ENCODE measurements around the gene MAPK1IP1L. TPM values are rescaled to one million over a fixed set of nuclear protein-coding genes. Genes with fewer than 3 reads are reported as not detected.
"Not testable (repeated sequence)": the region's sequence is repeated elsewhere in the genome, so short reads cannot be mapped to it uniquely, and the experiment has no call there.

Gene MAPK1IP1L
- total and polyA plus RNA-seq, 4 donors: 29.0 to 101 (median 64.7) TPM

- Histone ChIP-seq H3K27me3 (ENCODE audit: control insufficient read depth, insufficient read depth, low read length) (no peaks in the 10 kb centered on the region), H3K9me3 (ENCODE audit: control insufficient read depth, insufficient read depth, low read length) (no peaks in the 10 kb centered on the region), H3K36me3 (ENCODE audit: control insufficient read depth, insufficient read depth, low read length) (no peaks in the 10 kb centered on the region), H3K4me3 (ENCODE audit: low read depth, low read length) (no peak overlapping the region), H3K4me1 (ENCODE audit: control insufficient read depth, insufficient read depth, low read length) (peaks cover 4% of the 10 kb centered on the region), H3K27ac (ENCODE audit: low read depth, low read length) (peak overlapping the region; percentile 61)
- 5% methylated on average over 5 of the region's 10 CpGs for WGBS (ENCODE audit: insufficient coverage)
- DNase-seq (ENCODE audit: low read depth in 4 of 6, low spot score in 6 of 6): peak in 5 of 6 donors; percentile 48 to 89 (median 70)
These were observed 20.6 kb downstream of the MAPK1IP1L start for GRCh38 chr14:55071870-55072640.

- H3K27ac ChIP-seq (ENCODE audit: low read depth, low read length): no peak overlapping the region
- H3K4me3 ChIP-seq (ENCODE audit: low read depth, low read length): no peak overlapping the region
- DNase-seq (ENCODE audit: low read depth in 4 of 6, low spot score in 6 of 6): no peak
- H3K36me3 ChIP-seq (ENCODE audit: control insufficient read depth, insufficient read depth, low read length): no peaks in the 10 kb centered on the region
- H3K9me3 ChIP-seq (ENCODE audit: control insufficient read depth, insufficient read depth, low read length): no peaks in the 10 kb centered on the region
- WGBS (ENCODE audit: insufficient coverage): no CpG with 5 or more reads among the region's 2 CpGs
- H3K4me1 ChIP-seq (ENCODE audit: control insufficient read depth, insufficient read depth, low read length): peaks cover 4% of the 10 kb centered on the region
- no peaks in the 10 kb centered on the region for H3K27me3 ChIP-seq (ENCODE audit: control insufficient read depth, insufficient read depth, low read length)
These were observed 22.4 kb downstream of the MAPK1IP1L start for GRCh38 chr14:55073856-55074255.

- Histone ChIP-seq H3K36me3 (ENCODE audit: control insufficient read depth, insufficient read depth, low read length) (no peaks in the 10 kb centered on the region), H3K27ac (ENCODE audit: low read depth, low read length) (no peak overlapping the region), H3K9me3 (ENCODE audit: control insufficient read depth, insufficient read depth, low read length) (no peaks in the 10 kb centered on the region), H3K4me1 (ENCODE audit: control insufficient read depth, insufficient read depth, low read length) (peaks cover 4% of the 10 kb centered on the region), H3K4me3 (ENCODE audit: low read depth, low read length) (no peak overlapping the region), H3K27me3 (ENCODE audit: control insufficient read depth, insufficient read depth, low read length) (no peaks in the 10 kb centered on the region)
- no peak for DNase-seq (ENCODE audit: low read depth in 4 of 6, low spot score in 6 of 6)
- whole genome bisulfite sequencing (ENCODE audit: insufficient coverage): 21% methylated on average over 3 of the region's 5 CpGs
These were observed 23.2 kb downstream of the MAPK1IP1L start for GRCh38 chr14:55074662-55075061.

GRCh38 chr14:55075628-55076175 lies 24.3 kb downstream of the MAPK1IP1L start:
- WGBS (ENCODE audit: insufficient coverage): 60% methylated on average over 2 of the region's 3 CpGs
- H3K36me3 ChIP-seq (ENCODE audit: control insufficient read depth, insufficient read depth, low read length): no peaks in the 10 kb centered on the region
- DNase-seq (ENCODE audit: low read depth in 4 of 6, low spot score in 6 of 6): no peak
- H3K4me3 ChIP-seq (ENCODE audit: low read depth, low read length): no peak overlapping the region
- H3K9me3 ChIP-seq (ENCODE audit: control insufficient read depth, insufficient read depth, low read length): no peaks in the 10 kb centered on the region
- no peak overlapping the region for H3K27ac ChIP-seq (ENCODE audit: low read depth, low read length)
- H3K4me1 ChIP-seq (ENCODE audit: control insufficient read depth, insufficient read depth, low read length): peaks cover 4% of the 10 kb centered on the region
- H3K27me3 ChIP-seq (ENCODE audit: control insufficient read depth, insufficient read depth, low read length): no peaks in the 10 kb centered on the region

GRCh38 chr14:55077170-55078151 lies 26.0 kb downstream of the MAPK1IP1L start:
- H3K27me3 ChIP-seq (ENCODE audit: control insufficient read depth, insufficient read depth, low read length): no peaks in the 10 kb centered on the region
- H3K27ac ChIP-seq (ENCODE audit: low read depth, low read length): no peak overlapping the region
- 84% methylated on average over 13 of the region's 17 CpGs for WGBS (ENCODE audit: insufficient coverage)
- no peaks in the 10 kb centered on the region for H3K4me1 ChIP-seq (ENCODE audit: control insufficient read depth, insufficient read depth, low read length)
- H3K9me3 ChIP-seq (ENCODE audit: control insufficient read depth, insufficient read depth, low read length): no peaks in the 10 kb centered on the region
- H3K4me3 ChIP-seq (ENCODE audit: low read depth, low read length): no peak overlapping the region
- H3K36me3 ChIP-seq (ENCODE audit: control insufficient read depth, insufficient read depth, low read length): no peaks in the 10 kb centered on the region
- DNase-seq (ENCODE audit: low read depth in 4 of 6, low spot score in 6 of 6): no peak

- DNase-seq (ENCODE audit: low read depth in 4 of 6, low spot score in 6 of 6): not testable (repeated sequence)
- no CpG with 5 or more reads among the region's 6 CpGs for WGBS (ENCODE audit: insufficient coverage)
These were observed 28.5 kb downstream of the MAPK1IP1L start for GRCh38 chr14:55079961-55080360.

GRCh38 chr14:55084401-55085059 lies 33.1 kb downstream of the MAPK1IP1L start:
- Histone ChIP-seq H3K4me3 (ENCODE audit: low read depth, low read length) (no peak overlapping the region), H3K36me3 (ENCODE audit: control insufficient read depth, insufficient read depth, low read length) (no peaks in the 10 kb centered on the region)
- DNase-seq (ENCODE audit: low read depth in 4 of 6, low spot score in 6 of 6): no peak

More at GRCh38 chr14:55079961-55080360, 28.5 kb downstream of the MAPK1IP1L start:
- H3K4me3 ChIP-seq (ENCODE audit: low read depth, low read length); H3K27me3 ChIP-seq (ENCODE audit: control insufficient read depth, insufficient read depth, low read length); H3K27ac ChIP-seq (ENCODE audit: low read depth, low read length); H3K4me1 ChIP-seq (ENCODE audit: control insufficient read depth, insufficient read depth, low read length); H3K9me3 ChIP-seq (ENCODE audit: control insufficient read depth, insufficient read depth, low read length); H3K36me3 ChIP-seq (ENCODE audit: control insufficient read depth, insufficient read depth, low read length): not testable (repeated sequence)

GRCh38 chr14:55085060-55085660 lies 33.7 kb downstream of the MAPK1IP1L start:
- no peak overlapping the region for H3K27ac ChIP-seq (ENCODE audit: low read depth, low read length)
- 52% methylated on average over 2 of the region's 4 CpGs for WGBS (ENCODE audit: insufficient coverage)
- no peaks in the 10 kb centered on the region for H3K36me3 ChIP-seq (ENCODE audit: control insufficient read depth, insufficient read depth, low read length)
- H3K4me1 ChIP-seq (ENCODE audit: control insufficient read depth, insufficient read depth, low read length): no peaks in the 10 kb centered on the region
- DNase-seq (ENCODE audit: low read depth in 4 of 6, low spot score in 6 of 6): no peak
- no peak overlapping the region for H3K4me3 ChIP-seq (ENCODE audit: low read depth, low read length)
- H3K27me3 ChIP-seq (ENCODE audit: control insufficient read depth, insufficient read depth, low read length): no peaks in the 10 kb centered on the region
- no peaks in the 10 kb centered on the region for H3K9me3 ChIP-seq (ENCODE audit: control insufficient read depth, insufficient read depth, low read length)

More at GRCh38 chr14:55084401-55085059, 33.1 kb downstream of the MAPK1IP1L start:
- H3K27me3 ChIP-seq (ENCODE audit: control insufficient read depth, insufficient read depth, low read length): no peaks in the 10 kb centered on the region
- H3K4me1 ChIP-seq (ENCODE audit: control insufficient read depth, insufficient read depth, low read length): no peaks in the 10 kb centered on the region
- H3K27ac ChIP-seq (ENCODE audit: low read depth, low read length): no peak overlapping the region
- no peaks in the 10 kb centered on the region for H3K9me3 ChIP-seq (ENCODE audit: control insufficient read depth, insufficient read depth, low read length)

- H3K4me3 ChIP-seq (ENCODE audit: low read depth, low read length): no peak overlapping the region
- H3K4me1 ChIP-seq (ENCODE audit: control insufficient read depth, insufficient read depth, low read length): no peaks in the 10 kb centered on the region
- H3K36me3 ChIP-seq (ENCODE audit: control insufficient read depth, insufficient read depth, low read length): no peaks in the 10 kb centered on the region
- DNase-seq (ENCODE audit: low read depth in 4 of 6, low spot score in 6 of 6): no peak
- no peaks in the 10 kb centered on the region for H3K27me3 ChIP-seq (ENCODE audit: control insufficient read depth, insufficient read depth, low read length)
- H3K27ac ChIP-seq (ENCODE audit: low read depth, low read length): no peak overlapping the region
- H3K9me3 ChIP-seq (ENCODE audit: control insufficient read depth, insufficient read depth, low read length): no peaks in the 10 kb centered on the region
- WGBS (ENCODE audit: insufficient coverage): 93% methylated on average over 8 of the region's 9 CpGs
These were observed 35.5 kb downstream of the MAPK1IP1L start for GRCh38 chr14:55086938-55087337.
